H1 (cell line): ENCODE results near the gene PDE8B. TPM values are rescaled to one million over a fixed set of nuclear protein-coding genes. Genes with fewer than 3 reads are reported as not detected.

Source experiments
- CTCF ChIA-PET: fragments of 300-600 bp; sonication (Branson Sonifier 250); formaldehyde crosslinking; loops from one replicate; lab custom pipeline; 2021; ENCODE audit not compliant: partially characterized antibody; lab: Charles Lee
- POLR2A ChIA-PET: fragments of 300-600 bp; sonication (Branson Sonifier 250); formaldehyde crosslinking; loops from one replicate; lab custom pipeline; 2021; ENCODE audit warnings: inconsistent platforms; ENCODE audit not compliant: partially characterized antibody; lab: Charles Lee
- DNase-seq, 2 experiments: peaks; one replicate each; pipeline versions ENCODE4 v3.0.0 to v3.0.0-alpha.2; 2010 to 2022; ENCODE audit warnings: low spot score in 2 of 2, low read depth in 1 of 2, mixed read lengths in 1 of 2
- FAIRE-seq: peaks from 2 replicates; lab custom pipeline; 2011; peaks lifted over from hg19 to GRCh38; lab: Jason Lieb, UNC
- H2AFZ ChIP-seq: 2 replicates; pipeline ENCODE4 v1.8.1; 2012; ENCODE audit warnings: low read length, inconsistent platforms
- H2AK5ac ChIP-seq: 2 replicates; pipeline ENCODE4 v1.6.1; 2013; ENCODE audit warnings: low read depth, low read length
- H2BK120ac ChIP-seq: replicated peaks from 2 replicates; pipeline ENCODE3; 2013; ENCODE audit warnings: low read depth, low read length, inconsistent platforms
- H2BK12ac ChIP-seq: 2 replicates; pipeline ENCODE4 v1.6.1; 2013; ENCODE audit warnings: low read depth, low read length
- H2BK15ac ChIP-seq: 2 replicates; pipeline ENCODE4 v1.6.1; 2013; ENCODE audit warnings: low read length
- H2BK20ac ChIP-seq: 2 replicates; pipeline ENCODE4 v1.6.1; 2013; ENCODE audit warnings: low read length
- H2BK5ac ChIP-seq: 2 replicates; pipeline ENCODE4 v1.6.1; 2013; ENCODE audit warnings: low read depth, low read length
- H3K14ac ChIP-seq: 2 replicates; pipeline ENCODE4 v1.6.1; 2013; ENCODE audit warnings: inconsistent platforms; ENCODE audit not compliant: insufficient read length
- H3K18ac ChIP-seq: 2 replicates; pipeline ENCODE4 v1.6.1; 2013; ENCODE audit warnings: low read length; ENCODE audit errors: extremely low read depth
- H3K23ac ChIP-seq: 2 replicates; pipeline ENCODE4 v1.6.1; 2013; ENCODE audit warnings: inconsistent platforms; ENCODE audit not compliant: insufficient read length
- H3K23me2 ChIP-seq: 2 replicates; pipeline ENCODE4 v1.6.1; 2013; ENCODE audit warnings: low read depth, low read length
- H3K27ac ChIP-seq: 2 replicates; pipeline ENCODE4 v1.6.1; 2011; ENCODE audit warnings: low read depth, low read length, inconsistent platforms
- H3K27me3 ChIP-seq, 4 experiments: replicated peaks in 1 of 4; 1 replicate in 1 of 4; 2 replicates in 3 of 4; pipeline versions ENCODE4 v1.6.1 to v1.8.1; 2011 to 2013; ENCODE audit warnings: low read length in 3 of 4, mild to moderate bottlenecking in 3 of 4, inconsistent platforms in 2 of 4, mixed read lengths in 2 of 4, moderate library complexity in 1 of 4; ENCODE audit not compliant: control insufficient read depth in 3 of 4, insufficient read depth in 3 of 4; ENCODE audit errors: extremely low read depth in 1 of 4
- H3K36me3 ChIP-seq, 4 experiments: 2 replicates each; pipeline versions ENCODE4 v1.6.1 to v1.8.1; 2011 to 2013; ENCODE audit warnings: mild to moderate bottlenecking in 4 of 4, low read length in 3 of 4, moderate library complexity in 2 of 4, control low read depth in 1 of 4, inconsistent platforms in 1 of 4; ENCODE audit not compliant: insufficient read depth in 4 of 4, control insufficient read depth in 2 of 4
- H3K4ac ChIP-seq: replicated peaks from 2 replicates; pipeline ENCODE3; 2013; ENCODE audit warnings: low read length, low read depth, mixed read lengths, inconsistent platforms; ENCODE audit not compliant: insufficient read length
- H3K4me1 ChIP-seq, 4 experiments: replicated peaks in 1 of 4; 1 replicate in 1 of 4; 2 replicates in 3 of 4; pipeline versions ENCODE4 v1.6.1 to v1.8.1; 2011 to 2013; ENCODE audit warnings: low read length in 3 of 4, inconsistent platforms in 2 of 4, mixed read lengths in 1 of 4; ENCODE audit not compliant: insufficient read depth in 4 of 4, control insufficient read depth in 3 of 4
- H3K4me2 ChIP-seq, 2 experiments: 2 replicates each; pipeline versions ENCODE4 v1.6.1 to v1.8.1; 2011 to 2013; ENCODE audit warnings: low read depth in 2 of 2, low read length in 2 of 2, control low read depth in 1 of 2, inconsistent platforms in 1 of 2, mild to moderate bottlenecking in 1 of 2; ENCODE audit not compliant: insufficient read depth in 1 of 2
- H3K4me3 ChIP-seq, 4 experiments: fragments of 200-600, 300-600 bp in 1 of 4; sonication (generic), shearing (Covaris generic), sonication (Bioruptor Twin) in 1 of 4; 2 replicates each; pipeline versions ENCODE4 v1.5.1 to v1.8.1; 2011 to 2016; ENCODE audit warnings: low read length in 4 of 4, low read depth in 3 of 4, control low read depth in 2 of 4, inconsistent platforms in 2 of 4, mild to moderate bottlenecking in 2 of 4, mixed read lengths in 1 of 4, moderate library complexity in 1 of 4; ENCODE audit not compliant: insufficient read depth in 2 of 4; ENCODE audit errors: extremely low read depth in 1 of 4
- H3K56ac ChIP-seq: replicated peaks from 2 replicates; pipeline ENCODE3; 2013; ENCODE audit warnings: low read depth, mild to moderate bottlenecking, mixed read lengths, low read length, inconsistent platforms; ENCODE audit not compliant: insufficient read length
- H3K79me1 ChIP-seq: 2 replicates; pipeline ENCODE4 v1.6.1; 2013; ENCODE audit warnings: low read depth, low read length, control low read depth
- H3K79me2 ChIP-seq, 2 experiments: 2 replicates each; pipeline versions ENCODE4 v1.6.1 to v1.8.1; 2012 to 2013; ENCODE audit warnings: low read length in 2 of 2, mild to moderate bottlenecking in 2 of 2, inconsistent platforms in 1 of 2; ENCODE audit not compliant: insufficient read depth in 2 of 2, control insufficient read depth in 1 of 2
- H3K9ac ChIP-seq, 4 experiments: replicated peaks in 1 of 4; 1 replicate in 1 of 4; 2 replicates in 3 of 4; pipeline versions ENCODE4 v1.6.1 to v1.8.1; 2011 to 2013; ENCODE audit warnings: low read depth in 3 of 4, low read length in 3 of 4, control low read depth in 2 of 4, mild to moderate bottlenecking in 2 of 4, moderate library complexity in 2 of 4, inconsistent platforms in 1 of 4; ENCODE audit errors: extremely low read depth in 1 of 4
- H3K9me3 ChIP-seq, 2 experiments: 2 replicates each; pipeline versions ENCODE4 v1.6.1 to v1.8.1; 2012 to 2013; ENCODE audit warnings: mild to moderate bottlenecking in 2 of 2, moderate library complexity in 2 of 2, control low read depth in 1 of 2, inconsistent platforms in 1 of 2, low read depth in 1 of 2, low read length in 1 of 2, mixed read lengths in 1 of 2; ENCODE audit not compliant: insufficient read depth in 2 of 2
- H4K20me1 ChIP-seq, 2 experiments: replicated peaks in 1 of 2; 2 replicates each; pipeline versions ENCODE3 to v1.8.1; 2011 to 2013; ENCODE audit warnings: inconsistent platforms in 2 of 2, low read length in 2 of 2, mild to moderate bottlenecking in 1 of 2; ENCODE audit not compliant: insufficient read depth in 2 of 2, control insufficient read depth in 1 of 2
- H4K5ac ChIP-seq: 2 replicates; pipeline ENCODE4 v1.6.1; 2013; ENCODE audit warnings: low read length, low read depth, mixed read lengths, inconsistent platforms; ENCODE audit not compliant: insufficient read length
- H4K8ac ChIP-seq: 2 replicates; pipeline ENCODE4 v1.8.0; 2013; ENCODE audit warnings: mild to moderate bottlenecking, moderate library complexity, low read length, inconsistent platforms; ENCODE audit not compliant: insufficient read depth; ENCODE audit errors: extremely low read depth
- H4K91ac ChIP-seq: replicated peaks from 2 replicates; pipeline ENCODE3; 2013; ENCODE audit warnings: low read length, mixed read lengths, inconsistent platforms; ENCODE audit not compliant: insufficient read length
- BACH1 ChIP-seq: IDR thresholded peaks from 2 replicates; pipeline ENCODE4 v1.6.1; 2012; ENCODE audit warnings: low read length, improper control_type of control experiment
- CEBPB ChIP-seq: IDR thresholded peaks from 2 replicates; pipeline ENCODE4 v1.6.1; 2012; ENCODE audit warnings: low read depth, low read length
- CHD1 ChIP-seq: IDR thresholded peaks from 2 replicates; pipeline ENCODE4 v1.6.1; 2012; ENCODE audit warnings: low read depth, low read length, improper control_type of control experiment
- CREB1 ChIP-seq: IDR thresholded peaks from 2 replicates; pipeline ENCODE4 v1.6.1; 2012; ENCODE audit warnings: inconsistent platforms
- FOSL1 ChIP-seq: IDR thresholded peaks from 2 replicates; pipeline ENCODE4 v1.6.1; 2011; ENCODE audit warnings: mild to moderate bottlenecking, low read depth, low read length, moderate library complexity; ENCODE audit not compliant: insufficient read depth
- JUN ChIP-seq: IDR thresholded peaks from 2 replicates; pipeline ENCODE4 v1.6.1; 2011; ENCODE audit warnings: low read depth, mild to moderate bottlenecking, improper control_type of control experiment, low read length
- RFX5 ChIP-seq: IDR thresholded peaks from 2 replicates; pipeline ENCODE4 v1.6.1; 2011; ENCODE audit warnings: low read depth, low read length, improper control_type of control experiment, borderline replicate concordance
- WGBS, 2 experiments: shearing (Covaris generic) in 1 of 2; methylation state at CpG; one replicate each; pipeline versions ENCODE4 v1.1.6 to v1.1.7; 2013 to 2015; ENCODE audit warnings: low lambda C conversion rate in 2 of 2, mixed read lengths in 2 of 2, inconsistent platforms in 1 of 2, low coverage in 1 of 2, missing lambda C conversion rate in 1 of 2; ENCODE audit not compliant: insufficient replicate concordance in 2 of 2, insufficient coverage in 1 of 2, insufficient read length in 1 of 2; ENCODE audit errors: extremely low coverage in 1 of 2, missing lambda C conversion rate in 1 of 2; 5-methylcytosine and 5-hydroxymethylcytosine counted together
- polyA plus RNA-seq, 7 experiments: library from polyadenylated mRNA; depleted of rRNA in 3 of 7; stranded (reverse) in 5 of 7; unstranded in 2 of 7; fragments of >200 nt in 5 of 7; fragments of 200-250 nt in 2 of 7; gene quantifications; 1 replicate in 5 of 7; 2 replicates in 1 of 7; 4 replicates in 1 of 7; pipeline versions ENCODE4 v1.2.1 to v1.2.3, GENCODE V29; 2011 to 2013; ENCODE audit warnings: missing spikeins in 2 of 7, mixed read lengths in 2 of 7
- total RNA-seq: library from RNA; stranded (reverse); fragmentation: NEBNext Ultra II Directional; extraction: Animal tissue kit (Norgen Biotek cat#: 25700); gene quantifications from 2 replicates; pipeline ENCODE4 v1.2.1, GENCODE V29; 2021
- TF ChIP-seq, protein P1 (sequence below), 3 experiments: IDR thresholded peaks; 1 replicate in 2 of 3; 2 replicates in 1 of 3; pipeline versions ENCODE4 v1.5.1 to v1.6.1; 2011; ENCODE audit warnings: low read length in 3 of 3, mild to moderate bottlenecking in 3 of 3, inconsistent platforms in 2 of 3, low read depth in 1 of 3, moderate library complexity in 1 of 3; ENCODE audit not compliant: insufficient read depth in 1 of 3; ENCODE audit errors: control extremely low read depth in 1 of 3

Gene PDE8B
- total and polyA plus RNA-seq, 2 of the 8 experiments (the other 6 are each of a cell fraction or from before 2014, with no cell fraction given) = 0.32 to 1.1 TPM

DNA sequence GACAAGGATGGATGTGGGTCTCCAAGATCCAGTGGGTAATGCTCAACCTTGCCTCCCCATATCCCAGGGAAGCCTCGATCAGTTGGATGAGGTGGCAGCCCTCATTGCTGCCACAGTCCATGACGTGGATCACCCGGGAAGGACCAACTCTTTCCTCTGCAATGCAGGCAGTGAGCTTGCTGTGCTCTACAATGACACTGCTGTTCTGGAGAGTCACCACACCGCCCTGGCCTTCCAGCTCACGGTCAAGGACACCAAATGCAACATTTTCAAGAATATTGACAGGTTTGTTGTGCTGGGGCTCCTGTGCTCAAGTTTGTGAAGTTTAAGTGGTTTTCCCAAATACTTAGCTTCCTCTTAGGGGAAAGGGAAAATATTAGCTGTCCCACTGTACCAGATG lies 207.7 kb downstream of the PDE8B start:
- Histone ChIP-seq H2BK12ac (no peak overlapping the region), H3K4me2 (no peak overlapping the region), H4K20me1 (no peaks in the 10 kb centered on the region), H4K5ac (no peak overlapping the region), H4K91ac (no peak overlapping the region), H2BK5ac (no peak overlapping the region), H3K18ac (no peak overlapping the region), H2BK15ac (no peak overlapping the region), H3K56ac (no peak overlapping the region), H3K4me1 (no peaks in the 10 kb centered on the region; a peak in 1 of 7 replicates), H3K79me1 (no peaks in the 10 kb centered on the region), H3K4ac (no peak overlapping the region), H3K27ac (no peak overlapping the region), H3K23me2 (no peaks in the 10 kb centered on the region), H3K27me3 (0 out of 7 replicates have a peak, but pooled peaks cover 0 to 2% (median 0%) of the 10 kb centered on the region in 4 experiments), H3K14ac (no peak overlapping the region), H2AK5ac (no peak overlapping the region), H3K79me2 (no peaks in the 10 kb centered on the region), H3K4me3 (no peak overlapping the region), H2BK20ac (no peak overlapping the region), H3K36me3 (no peaks in the 10 kb centered on the region), H2AFZ (no peak overlapping the region), H2BK120ac (no peak overlapping the region), H3K9ac (no peak overlapping the region), H3K9me3 (no peaks in the 10 kb centered on the region), H4K8ac (no peak overlapping the region), H3K23ac (no peak overlapping the region)
- 89% methylated on average over 5 of the region's 5 CpGs; no CpG with 5 or more reads in 1 of the 2 experiments for WGBS, 2 experiments
- ChIA-PET POLR2A (no interaction called here), CTCF (interaction anchor here (0.8 to 4.0 kb wide), 5 partner anchors 8 to 274 kb away, joined by 3 to 17 read pairs (median 5); no protein-coding TSS in a partner anchor)
- no peak for DNase-seq
- FAIRE-seq = no peak
- no peak for TF ChIP-seq FOSL1
- no peak for TF ChIP-seq JUN
- no peak for TF ChIP-seq CEBPB
- no peak for TF ChIP-seq RFX5
- no peak for TF ChIP-seq CREB1
- no peak for TF ChIP-seq BACH1
- TF ChIP-seq, protein P1, sequence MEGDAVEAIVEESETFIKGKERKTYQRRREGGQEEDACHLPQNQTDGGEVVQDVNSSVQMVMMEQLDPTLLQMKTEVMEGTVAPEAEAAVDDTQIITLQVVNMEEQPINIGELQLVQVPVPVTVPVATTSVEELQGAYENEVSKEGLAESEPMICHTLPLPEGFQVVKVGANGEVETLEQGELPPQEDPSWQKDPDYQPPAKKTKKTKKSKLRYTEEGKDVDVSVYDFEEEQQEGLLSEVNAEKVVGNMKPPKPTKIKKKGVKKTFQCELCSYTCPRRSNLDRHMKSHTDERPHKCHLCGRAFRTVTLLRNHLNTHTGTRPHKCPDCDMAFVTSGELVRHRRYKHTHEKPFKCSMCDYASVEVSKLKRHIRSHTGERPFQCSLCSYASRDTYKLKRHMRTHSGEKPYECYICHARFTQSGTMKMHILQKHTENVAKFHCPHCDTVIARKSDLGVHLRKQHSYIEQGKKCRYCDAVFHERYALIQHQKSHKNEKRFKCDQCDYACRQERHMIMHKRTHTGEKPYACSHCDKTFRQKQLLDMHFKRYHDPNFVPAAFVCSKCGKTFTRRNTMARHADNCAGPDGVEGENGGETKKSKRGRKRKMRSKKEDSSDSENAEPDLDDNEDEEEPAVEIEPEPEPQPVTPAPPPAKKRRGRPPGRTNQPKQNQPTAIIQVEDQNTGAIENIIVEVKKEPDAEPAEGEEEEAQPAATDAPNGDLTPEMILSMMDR (IDR thresholded peaks at IDR 0.05; ENCODE audit: control extremely low read depth in 1 of 3, insufficient read depth in 1 of 3, low read depth in 1 of 3, low read length in 3 of 3) = no peak
- TF ChIP-seq CHD1 = no peak
